K562 (cell line): ENCODE measurements around the gene NINJ1. TPM values are rescaled to one million over a fixed set of nuclear protein-coding genes. Genes with fewer than 3 reads are reported as not detected.

Source experiments
- BCOR ChIP-seq: fragments of 450-650 bp; IDR thresholded peaks from 2 replicates; pipeline ENCODE4 v1.6.1; 2016
- RCOR1 ChIP-seq, 2 experiments: IDR thresholded peaks; 2 replicates each; pipeline ENCODE4 v1.6.1; 2012; ENCODE audit warnings: low read depth in 2 of 2, low read length in 2 of 2, borderline replicate concordance in 1 of 2, improper control_type of control experiment in 1 of 2
- RFX5 ChIP-seq: IDR thresholded peaks from 2 replicates; pipeline ENCODE4 v1.6.1; 2011; ENCODE audit warnings: low read depth, mild to moderate bottlenecking, improper control_type of control experiment, low read length
- RUNX1 ChIP-seq: sonication (generic); IDR thresholded peaks from 2 replicates; pipeline ENCODE4 v1.6.1; 2016; ENCODE audit warnings: antibody characterized with exemption, low read depth
- ZNF316 ChIP-seq: fragments of 450-650 bp; IDR thresholded peaks from 2 replicates; pipeline ENCODE4 v1.6.1; 2016
- polyA plus RNA-seq, 8 experiments: library from polyadenylated mRNA; depleted of rRNA in 4 of 8; stranded (reverse) in 5 of 8; unstranded in 3 of 8; fragments of >200 nt; fragmentation: Nextera tagmentation in 2 of 8; fragmentation: Illumina TruSeq in 1 of 8; extraction: Ambion mirVana in 2 of 8; extraction: Trizol in 1 of 8; gene quantifications; 2 replicates each; pipeline versions ENCODE4 v1.2.1 to v1.2.3, GENCODE V29; 2011 to 2014; ENCODE audit warnings: inconsistent platforms in 1 of 8, missing spikeins in 1 of 8
- total RNA-seq, 7 experiments: library from RNA; depleted of rRNA in 6 of 7; stranded (reverse); fragments of >200 nt in 6 of 7; fragmentation: Illumina TruSeq in 2 of 7; extraction: Trizol in 2 of 7; gene quantifications; 2 replicates each; pipeline versions ENCODE4 v1.2.1 to v1.2.3, GENCODE V29; 2011 to 2021; ENCODE audit warnings: low replicate concordance in 1 of 7
- TF ChIP-seq, protein P1 (sequence below), 2 experiments: fragments of 450-650 bp; formaldehyde crosslinking in 1 of 2; IDR thresholded peaks; 2 replicates each; pipeline versions ENCODE4 v1.4.0 to v1.6.1; 2014 to 2020; ENCODE audit warnings: mild to moderate bottlenecking in 2 of 2, borderline replicate concordance in 1 of 2, low read depth in 1 of 2
- TF ChIP-seq, protein P2 (sequence below), 2 experiments: IDR thresholded peaks; 2 replicates each; pipeline ENCODE4 v1.6.1; 2012; ENCODE audit warnings: improper control_type of control experiment in 2 of 2, low read depth in 2 of 2, low read length in 2 of 2, borderline replicate concordance in 1 of 2

Gene NINJ1
- total and polyA plus RNA-seq, 9 of the 15 experiments (the other 6 are each of a cell fraction or from before 2014, with no cell fraction given): 0.13 to 8.4 (median 4.9) TPM

GRCh38 chr9:93131599-93132286 lies 2.3 kb downstream of the NINJ1 start (continued):
- TF ChIP-seq, protein P1, sequence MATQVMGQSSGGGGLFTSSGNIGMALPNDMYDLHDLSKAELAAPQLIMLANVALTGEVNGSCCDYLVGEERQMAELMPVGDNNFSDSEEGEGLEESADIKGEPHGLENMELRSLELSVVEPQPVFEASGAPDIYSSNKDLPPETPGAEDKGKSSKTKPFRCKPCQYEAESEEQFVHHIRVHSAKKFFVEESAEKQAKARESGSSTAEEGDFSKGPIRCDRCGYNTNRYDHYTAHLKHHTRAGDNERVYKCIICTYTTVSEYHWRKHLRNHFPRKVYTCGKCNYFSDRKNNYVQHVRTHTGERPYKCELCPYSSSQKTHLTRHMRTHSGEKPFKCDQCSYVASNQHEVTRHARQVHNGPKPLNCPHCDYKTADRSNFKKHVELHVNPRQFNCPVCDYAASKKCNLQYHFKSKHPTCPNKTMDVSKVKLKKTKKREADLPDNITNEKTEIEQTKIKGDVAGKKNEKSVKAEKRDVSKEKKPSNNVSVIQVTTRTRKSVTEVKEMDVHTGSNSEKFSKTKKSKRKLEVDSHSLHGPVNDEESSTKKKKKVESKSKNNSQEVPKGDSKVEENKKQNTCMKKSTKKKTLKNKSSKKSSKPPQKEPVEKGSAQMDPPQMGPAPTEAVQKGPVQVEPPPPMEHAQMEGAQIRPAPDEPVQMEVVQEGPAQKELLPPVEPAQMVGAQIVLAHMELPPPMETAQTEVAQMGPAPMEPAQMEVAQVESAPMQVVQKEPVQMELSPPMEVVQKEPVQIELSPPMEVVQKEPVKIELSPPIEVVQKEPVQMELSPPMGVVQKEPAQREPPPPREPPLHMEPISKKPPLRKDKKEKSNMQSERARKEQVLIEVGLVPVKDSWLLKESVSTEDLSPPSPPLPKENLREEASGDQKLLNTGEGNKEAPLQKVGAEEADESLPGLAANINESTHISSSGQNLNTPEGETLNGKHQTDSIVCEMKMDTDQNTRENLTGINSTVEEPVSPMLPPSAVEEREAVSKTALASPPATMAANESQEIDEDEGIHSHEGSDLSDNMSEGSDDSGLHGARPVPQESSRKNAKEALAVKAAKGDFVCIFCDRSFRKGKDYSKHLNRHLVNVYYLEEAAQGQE (IDR thresholded peaks at IDR 0.05; ENCODE audit: borderline replicate concordance): no peak
- TF ChIP-seq, protein P1 (CRISPR knock-in tag; IDR thresholded peaks at IDR 0.05; ENCODE audit: low read depth): no peak
- TF ChIP-seq, protein P2, sequence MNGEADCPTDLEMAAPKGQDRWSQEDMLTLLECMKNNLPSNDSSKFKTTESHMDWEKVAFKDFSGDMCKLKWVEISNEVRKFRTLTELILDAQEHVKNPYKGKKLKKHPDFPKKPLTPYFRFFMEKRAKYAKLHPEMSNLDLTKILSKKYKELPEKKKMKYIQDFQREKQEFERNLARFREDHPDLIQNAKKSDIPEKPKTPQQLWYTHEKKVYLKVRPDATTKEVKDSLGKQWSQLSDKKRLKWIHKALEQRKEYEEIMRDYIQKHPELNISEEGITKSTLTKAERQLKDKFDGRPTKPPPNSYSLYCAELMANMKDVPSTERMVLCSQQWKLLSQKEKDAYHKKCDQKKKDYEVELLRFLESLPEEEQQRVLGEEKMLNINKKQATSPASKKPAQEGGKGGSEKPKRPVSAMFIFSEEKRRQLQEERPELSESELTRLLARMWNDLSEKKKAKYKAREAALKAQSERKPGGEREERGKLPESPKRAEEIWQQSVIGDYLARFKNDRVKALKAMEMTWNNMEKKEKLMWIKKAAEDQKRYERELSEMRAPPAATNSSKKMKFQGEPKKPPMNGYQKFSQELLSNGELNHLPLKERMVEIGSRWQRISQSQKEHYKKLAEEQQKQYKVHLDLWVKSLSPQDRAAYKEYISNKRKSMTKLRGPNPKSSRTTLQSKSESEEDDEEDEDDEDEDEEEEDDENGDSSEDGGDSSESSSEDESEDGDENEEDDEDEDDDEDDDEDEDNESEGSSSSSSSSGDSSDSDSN (IDR thresholded peaks at IDR 0.05; ENCODE audit: borderline replicate concordance in 1 of 2, low read depth in 2 of 2, low read length in 2 of 2): no peak
- TF ChIP-seq RFX5 (no peak), BCOR (peak; percentile 81), RUNX1 (no peak), RCOR1 (IDR thresholded peaks at IDR 0.05; ENCODE audit: borderline replicate concordance in 1 of 2, low read depth in 2 of 2, low read length in 2 of 2) (peak in 1 of 2 experiments; percentile 5; a peak in 1 of 4 replicates), ZNF316 (no peak)
